Caco-2 (cell line): ENCODE data around the gene LRRTM4. TPM values are rescaled to one million over a fixed set of nuclear protein-coding genes. Genes with fewer than 3 reads are reported as not detected.

Experiments used
- BruUV-seq: library from RNA; stranded (reverse); fragments of 400-500 nt; replicated peaks from 2 replicates; lab custom pipeline; 2021; lab: Mats Ljungman, UMichigan
- CTCF ChIA-PET: fragments of 300-600 bp; sonication (Branson Sonifier 250); formaldehyde crosslinking; loops from one replicate; lab custom pipeline; 2022; ENCODE audit warnings: antibody characterized with exemption; lab: Charles Lee
- POLR2A ChIA-PET: fragments of 300-600 bp; sonication (Branson Sonifier 250); formaldehyde crosslinking; loops from one replicate; lab custom pipeline; 2022; ENCODE audit warnings: antibody characterized with exemption; lab: Charles Lee
- DNase-seq, 2 experiments: peaks; one replicate each; pipeline versions ENCODE4 v3.0.0 to v3.0.0-alpha.2; 2020 to 2022
- H3K27me3 ChIP-seq: replicated peaks from 2 replicates; pipeline ENCODE4 v1.6.0; 2011; ENCODE audit warnings: low read length; ENCODE audit not compliant: control insufficient read depth, insufficient read depth
- H3K36me3 ChIP-seq: 2 replicates; pipeline ENCODE4 v1.5.1; 2011; ENCODE audit warnings: low read length; ENCODE audit not compliant: control insufficient read depth, insufficient read depth
- H3K4me1 ChIP-seq: fragments of 250-450 bp; sonication (Bioruptor Pico); 2 replicates; pipeline ENCODE4 v1.5.1; 2020; ENCODE audit warnings: mild to moderate bottlenecking
- H3K4me3 ChIP-seq: 2 replicates; pipeline ENCODE4 v1.5.1; 2011; ENCODE audit warnings: low read depth, mild to moderate bottlenecking, control low read depth, low read length
- H3K9me3 ChIP-seq: fragments of 250-450 bp; sonication (Bioruptor Pico); 2 replicates; pipeline ENCODE4 v1.5.1; 2020; ENCODE audit warnings: mild to moderate bottlenecking, moderate library complexity
- H3K27ac Mint-ChIP-seq: one replicate; pipeline ENCODE4 v1.8.0; 2022; ENCODE audit warnings: mixed read lengths; ENCODE audit not compliant: unreplicated experiment
- H3K27me3 Mint-ChIP-seq: one replicate; pipeline ENCODE4 v1.8.0; 2022; ENCODE audit warnings: mixed read lengths; ENCODE audit not compliant: insufficient read depth, unreplicated experiment
- H3K36me3 Mint-ChIP-seq: one replicate; pipeline ENCODE4 v1.8.0; 2022; ENCODE audit warnings: mild to moderate bottlenecking, mixed read lengths; ENCODE audit not compliant: insufficient read depth, unreplicated experiment
- H3K4me1 Mint-ChIP-seq: one replicate; pipeline ENCODE4 v1.8.0; 2022; ENCODE audit warnings: low read depth, mixed read lengths; ENCODE audit not compliant: unreplicated experiment
- H3K4me3 Mint-ChIP-seq: one replicate; pipeline ENCODE4 v1.8.0; 2022; ENCODE audit warnings: mild to moderate bottlenecking, moderate library complexity, mixed read lengths; ENCODE audit not compliant: unreplicated experiment
- H3K9me3 Mint-ChIP-seq: one replicate; pipeline ENCODE4 v1.8.0; 2022; ENCODE audit warnings: mixed read lengths; ENCODE audit not compliant: unreplicated experiment
- CTCF ChIP-seq, 2 experiments: fragments of 200-600 bp in 1 of 2; IDR thresholded peaks; 1 replicate in 1 of 2; 2 replicates in 1 of 2; pipeline versions ENCODE4 v1.5.1 to v1.8.0; 2011 to 2022; ENCODE audit warnings: antibody characterized with exemption in 1 of 2, control low read depth in 1 of 2, inconsistent platforms in 1 of 2, low read depth in 1 of 2, low read length in 1 of 2, mild to moderate bottlenecking in 1 of 2, moderate library complexity in 1 of 2; ENCODE audit not compliant: insufficient read depth in 1 of 2, severe bottlenecking in 1 of 2, unreplicated experiment in 1 of 2
- intact Hi-C: fragments of 100-400 bp; cut with micrococcal nuclease; formaldehyde crosslinking; loops from one replicate; pipeline ENCODE4 v1.10.0; 2022; ENCODE audit not compliant: unreplicated experiment
- total RNA-seq: library from RNA; stranded (reverse); gene quantifications from 2 replicates; pipeline ENCODE4 v1.2.3, GENCODE V29; 2022

Gene LRRTM4
- total RNA-seq, 1 experiment from 2014 or later, result 0.32 TPM

- intact Hi-C loops, result no loop called here
- no peaks in the 10 kb centered on the region for H3K4me1 Mint-ChIP-seq
- DNase-seq, result no peak
- no peak overlapping the region for H3K27ac Mint-ChIP-seq
- no TSS peak for BruUV-seq
- no peaks in the 10 kb centered on the region for H3K4me1 ChIP-seq
- TF ChIP-seq CTCF (IDR thresholded peaks at IDR 0.05; ENCODE audit: insufficient read depth in 1 of 2, low read depth in 1 of 2, low read length in 1 of 2, severe bottlenecking in 1 of 2, unreplicated experiment in 1 of 2), result no peak
- no peaks in the 10 kb centered on the region for H3K9me3 Mint-ChIP-seq
- no peaks in the 10 kb centered on the region for H3K27me3 ChIP-seq
- H3K4me3 Mint-ChIP-seq, result no peak overlapping the region
- H3K27me3 Mint-ChIP-seq, result no peaks in the 10 kb centered on the region
- no peaks in the 10 kb centered on the region for H3K36me3 ChIP-seq
- CTCF ChIA-PET, result no interaction called here
- no peak overlapping the region for H3K4me3 ChIP-seq
- H3K36me3 Mint-ChIP-seq, result no peaks in the 10 kb centered on the region
- POLR2A ChIA-PET, result no interaction called here
- no peaks in the 10 kb centered on the region for H3K9me3 ChIP-seq
Observed at GRCh38 chr2:76829374-76830234, 692.6 kb downstream of the LRRTM4 start.

GRCh38 chr2:76826691-76827090 is 695.5 kb downstream of the LRRTM4 start:
- ChIA-PET CTCF (no interaction called here), POLR2A (no interaction called here)
- Mint-ChIP-seq H3K36me3 (no peaks in the 10 kb centered on the region), H3K9me3 (no peaks in the 10 kb centered on the region), H3K4me3 (no peak overlapping the region), H3K4me1 (no peaks in the 10 kb centered on the region), H3K27me3 (no peaks in the 10 kb centered on the region), H3K27ac (no peak overlapping the region)
- TF ChIP-seq CTCF (IDR thresholded peaks at IDR 0.05; ENCODE audit: insufficient read depth in 1 of 2, low read depth in 1 of 2, low read length in 1 of 2, severe bottlenecking in 1 of 2, unreplicated experiment in 1 of 2), result no peak
- H3K4me3 ChIP-seq, result no peak overlapping the region
- H3K27me3 ChIP-seq, result no peaks in the 10 kb centered on the region
- no TSS peak for BruUV-seq
- no peaks in the 10 kb centered on the region for H3K36me3 ChIP-seq
- H3K9me3 ChIP-seq, result no peaks in the 10 kb centered on the region
- H3K4me1 ChIP-seq, result no peaks in the 10 kb centered on the region
- no peak for DNase-seq
- intact Hi-C loops, result no loop called here

GRCh38 chr2:76825140-76825970 is 696.8 kb downstream of the LRRTM4 start:
- Mint-ChIP-seq H3K4me1 (no peaks in the 10 kb centered on the region), H3K27me3 (no peaks in the 10 kb centered on the region), H3K27ac (no peak overlapping the region), H3K9me3 (no peaks in the 10 kb centered on the region), H3K36me3 (no peaks in the 10 kb centered on the region), H3K4me3 (no peak overlapping the region)
- CTCF ChIA-PET, result no interaction called here
- POLR2A ChIA-PET, result no interaction called here
- Histone ChIP-seq H3K4me3 (no peak overlapping the region), H3K9me3 (no peaks in the 10 kb centered on the region), H3K27me3 (no peaks in the 10 kb centered on the region), H3K4me1 (no peaks in the 10 kb centered on the region), H3K36me3 (no peaks in the 10 kb centered on the region)
- BruUV-seq, result no TSS peak
- no peak for DNase-seq
- TF ChIP-seq CTCF (IDR thresholded peaks at IDR 0.05; ENCODE audit: insufficient read depth in 1 of 2, low read depth in 1 of 2, low read length in 1 of 2, severe bottlenecking in 1 of 2, unreplicated experiment in 1 of 2), result no peak
- intact Hi-C loops, result no loop called here
